22Rv1 (cell line): ENCODE measurements around the gene PPM1H.

Experiments used
- ZFX ChIP-seq: fragments of 450-650 bp; IDR thresholded peaks from 2 replicates; pipeline ENCODE4 v1.6.1; 2017; ENCODE audit warnings: antibody characterized with exemption, borderline replicate concordance
- TF ChIP-seq, protein P1 (sequence below): fragments of 450-650 bp; IDR thresholded peaks from 2 replicates; pipeline ENCODE4 v1.5.1; 2017; ENCODE audit warnings: mild to moderate bottlenecking

DNA sequence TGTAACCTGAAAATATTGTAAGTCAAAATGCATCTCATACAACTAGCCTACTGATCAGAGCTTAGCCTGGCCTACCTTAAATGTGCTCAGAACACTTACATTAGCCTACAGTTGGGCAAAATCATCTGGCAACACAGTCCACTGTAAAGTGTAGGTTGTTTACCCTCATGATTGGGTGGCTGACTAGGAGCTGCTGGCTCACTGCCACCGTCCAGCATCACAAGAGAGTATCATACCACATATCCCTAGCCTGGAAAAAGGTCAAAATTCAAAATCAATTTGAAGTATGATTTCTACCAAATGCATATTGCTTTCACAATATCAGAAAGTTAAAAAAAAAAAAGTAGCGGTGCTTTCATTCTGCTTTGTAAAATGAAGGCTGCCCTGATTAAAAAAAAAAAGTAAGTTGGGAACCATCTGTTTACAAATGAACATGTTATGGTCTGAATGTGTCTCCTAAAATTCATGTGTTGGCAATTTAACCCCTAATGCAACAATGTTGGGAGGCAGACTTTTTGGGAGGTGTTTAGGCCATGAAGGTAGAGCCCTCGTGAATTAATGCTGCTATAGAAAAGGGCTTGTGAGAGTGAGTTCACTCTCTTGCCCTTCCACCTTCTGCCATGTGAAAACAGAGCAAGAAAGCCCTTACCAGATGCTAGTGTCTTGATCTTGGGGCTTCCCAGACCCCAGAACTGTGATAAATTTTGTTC is 211.8 kb downstream of the PPM1H start:
- TF ChIP-seq, protein P1, sequence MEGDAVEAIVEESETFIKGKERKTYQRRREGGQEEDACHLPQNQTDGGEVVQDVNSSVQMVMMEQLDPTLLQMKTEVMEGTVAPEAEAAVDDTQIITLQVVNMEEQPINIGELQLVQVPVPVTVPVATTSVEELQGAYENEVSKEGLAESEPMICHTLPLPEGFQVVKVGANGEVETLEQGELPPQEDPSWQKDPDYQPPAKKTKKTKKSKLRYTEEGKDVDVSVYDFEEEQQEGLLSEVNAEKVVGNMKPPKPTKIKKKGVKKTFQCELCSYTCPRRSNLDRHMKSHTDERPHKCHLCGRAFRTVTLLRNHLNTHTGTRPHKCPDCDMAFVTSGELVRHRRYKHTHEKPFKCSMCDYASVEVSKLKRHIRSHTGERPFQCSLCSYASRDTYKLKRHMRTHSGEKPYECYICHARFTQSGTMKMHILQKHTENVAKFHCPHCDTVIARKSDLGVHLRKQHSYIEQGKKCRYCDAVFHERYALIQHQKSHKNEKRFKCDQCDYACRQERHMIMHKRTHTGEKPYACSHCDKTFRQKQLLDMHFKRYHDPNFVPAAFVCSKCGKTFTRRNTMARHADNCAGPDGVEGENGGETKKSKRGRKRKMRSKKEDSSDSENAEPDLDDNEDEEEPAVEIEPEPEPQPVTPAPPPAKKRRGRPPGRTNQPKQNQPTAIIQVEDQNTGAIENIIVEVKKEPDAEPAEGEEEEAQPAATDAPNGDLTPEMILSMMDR, result no peak
- no peak for TF ChIP-seq ZFX
